Measurements from ENCODE around the gene MRPS9. TPM values are rescaled to one million over a fixed set of nuclear protein-coding genes. Genes with fewer than 3 reads are reported as not detected.

The MRPS9 gene
- total RNA-seq, 6 experiments from 2014 or later, result 12.1 to 19.3 (median 14.5) TPM

GRCh38 chr2:105125920-105126319, 88.1 kb downstream of the MRPS9 start:
- H3K4me3 ChIP-seq, result no peak overlapping the region
- no peaks in the 10 kb centered on the region for H3K36me3 ChIP-seq
- no peak for TF ChIP-seq POLR2A (IDR thresholded peaks at IDR 0.05)
- TF ChIP-seq CTCF (IDR thresholded peaks at IDR 0.05), result no peak
- no peaks in the 10 kb centered on the region for H3K27me3 ChIP-seq
- DNase-seq (no peak), ATAC-seq (no peak)
- H3K9me3 ChIP-seq, result no peaks in the 10 kb centered on the region
- H3K4me1 ChIP-seq, result no peaks in the 10 kb centered on the region
- intact Hi-C loops (cut with DNase I), result no loop called here
- H3K27ac ChIP-seq, result no peak overlapping the region
- 51% methylated on average over 2 of the region's 3 CpGs for WGBS (ENCODE audit: insufficient coverage, low coverage, low lambda C conversion rate, missing lambda C conversion rate)

- ATAC-seq (no peak), DNase-seq (no peak)
- intact Hi-C loops (cut with DNase I), result no loop called here
- TF ChIP-seq CTCF (IDR thresholded peaks at IDR 0.05) (no peak), POLR2A (IDR thresholded peaks at IDR 0.05) (no peak)
- Histone ChIP-seq H3K36me3 (no peaks in the 10 kb centered on the region), H3K27me3 (no peaks in the 10 kb centered on the region), H3K27ac (no peak overlapping the region), H3K4me3 (no peak overlapping the region), H3K4me1 (no peaks in the 10 kb centered on the region), H3K9me3 (no peaks in the 10 kb centered on the region)
- 81% methylated on average over 5 of the region's 5 CpGs for WGBS (ENCODE audit: insufficient coverage, low coverage, low lambda C conversion rate, missing lambda C conversion rate)
Observed at GRCh38 chr2:105126336-105126735, 88.5 kb downstream of the MRPS9 start.

GRCh38 chr2:105127289-105127915, 89.5 kb downstream of the MRPS9 start:
- intact Hi-C loops (cut with DNase I), result no loop called here
- TF ChIP-seq CTCF (IDR thresholded peaks at IDR 0.05), result no peak
- TF ChIP-seq POLR2A (IDR thresholded peaks at IDR 0.05), result no peak
- WGBS (ENCODE audit: insufficient coverage, low coverage, low lambda C conversion rate, missing lambda C conversion rate), result 80% methylated on average over 7 of the region's 15 CpGs
- DNase-seq (no peak), ATAC-seq (no peak)
- H3K27me3 ChIP-seq, result no peaks in the 10 kb centered on the region
- H3K36me3 ChIP-seq, result no peaks in the 10 kb centered on the region
- no peak overlapping the region for H3K27ac ChIP-seq
- no peaks in the 10 kb centered on the region for H3K9me3 ChIP-seq
- no peaks in the 10 kb centered on the region for H3K4me1 ChIP-seq
- H3K4me3 ChIP-seq, result no peak overlapping the region

- 68% methylated on average over 5 of the region's 5 CpGs for WGBS (ENCODE audit: insufficient coverage, low coverage, low lambda C conversion rate, missing lambda C conversion rate)
- H3K4me3 ChIP-seq, result no peak overlapping the region
- intact Hi-C loops (cut with DNase I), result no loop called here
- H3K4me1 ChIP-seq, result no peaks in the 10 kb centered on the region
- no peak overlapping the region for H3K27ac ChIP-seq
- no peaks in the 10 kb centered on the region for H3K36me3 ChIP-seq
- TF ChIP-seq POLR2A (IDR thresholded peaks at IDR 0.05) (no peak), CTCF (IDR thresholded peaks at IDR 0.05) (no peak)
- no peaks in the 10 kb centered on the region for H3K9me3 ChIP-seq
- ATAC-seq, result no peak
- H3K27me3 ChIP-seq, result no peaks in the 10 kb centered on the region
- no peak for DNase-seq
Observed at GRCh38 chr2:105129722-105130232, 91.9 kb downstream of the MRPS9 start.

GRCh38 chr2:105130546-105130945, 92.7 kb downstream of the MRPS9 start:
- DNase-seq (no peak), ATAC-seq (no peak)
- TF ChIP-seq CTCF (IDR thresholded peaks at IDR 0.05) (no peak), POLR2A (IDR thresholded peaks at IDR 0.05) (no peak)
- no peaks in the 10 kb centered on the region for H3K36me3 ChIP-seq
- no peak overlapping the region for H3K4me3 ChIP-seq
- H3K9me3 ChIP-seq, result no peaks in the 10 kb centered on the region
- intact Hi-C loops (cut with DNase I), result no loop called here
- H3K27me3 ChIP-seq, result no peaks in the 10 kb centered on the region
- H3K27ac ChIP-seq, result no peak overlapping the region
- no peaks in the 10 kb centered on the region for H3K4me1 ChIP-seq

Measured in right lobe of liver (tissue), 6 donors.